ENCODE measurements around the gene ESR1. TPM values are rescaled to one million over a fixed set of nuclear protein-coding genes. Genes with fewer than 3 reads are reported as not detected.

The ESR1 gene
- polyA plus RNA-seq, 1 donor (not counting 4 experiments of a cell fraction or from before 2014, with no cell fraction given) = 0.22 TPM

- H2AFZ ChIP-seq (ENCODE audit: control insufficient read depth, low read length) = no peak overlapping the region
- H3K4me1 ChIP-seq (ENCODE audit: control insufficient read depth, extremely low read depth, insufficient read depth, low read length) = peaks cover 32% of the 10 kb centered on the region
- FAIRE-seq (no peak), DNase-seq (ENCODE audit: low read depth, low spot score) (no peak)
- H3K36me3 ChIP-seq (ENCODE audit: control insufficient read depth in 2 of 2, extremely low read depth in 1 of 2, insufficient read depth in 2 of 2, low read length in 2 of 2) = no peaks in the 10 kb centered on the region
- H3K9me1 ChIP-seq (ENCODE audit: control insufficient read depth, extremely low read depth, insufficient read depth, low read length) = no peaks in the 10 kb centered on the region
- H3K79me2 ChIP-seq (ENCODE audit: control insufficient read depth, insufficient read depth, low read length) = no peaks in the 10 kb centered on the region
- dilution Hi-C loops (cut with MboI; ENCODE audit: extremely low pct_ligation_motif_present, low sequenced_read_pairs) = no loop called here
- no peak overlapping the region for H3K9ac ChIP-seq (ENCODE audit: control insufficient read depth, extremely low read depth, insufficient read depth, low read length)
- no peaks in the 10 kb centered on the region for H3K9me3 ChIP-seq (ENCODE audit: control insufficient read depth, low read depth, low read length)
- TF ChIP-seq CTCF (optimal IDR thresholded peaks at IDR 0.05 in 1 of 3, IDR thresholded peaks at IDR 0.05 in 1 of 3, conservative IDR thresholded peaks at IDR 0.05 in 1 of 3; ENCODE audit: extremely low read depth in 1 of 3, insufficient read depth in 2 of 3, low read length in 3 of 3) = no peak
- TF ChIP-seq EZH2 (IDR thresholded peaks at IDR 0.05; ENCODE audit: low read length) = no peak
- no peak overlapping the region for H3K4me3 ChIP-seq (ENCODE audit: control insufficient read depth in 2 of 3, extremely low read depth in 1 of 3, insufficient read depth in 2 of 3, low read depth in 1 of 3, low read length in 3 of 3)
- no peaks in the 10 kb centered on the region for H3K27me3 ChIP-seq (ENCODE audit: control insufficient read depth, extremely low read depth, insufficient read depth, low read length)
- H3K4me2 ChIP-seq (ENCODE audit: control insufficient read depth, extremely low read depth, insufficient read depth, low read depth, low read length) = no peak overlapping the region
- H4K20me1 ChIP-seq (ENCODE audit: control insufficient read depth, extremely low read depth, insufficient read depth, low read length) = no peaks in the 10 kb centered on the region
- no peak overlapping the region for H3K27ac ChIP-seq (ENCODE audit: control insufficient read depth, insufficient read depth, low read length)
Measured at GRCh38 chr6:152086223-152086873, 278.9 kb downstream of the ESR1 start.

DNA sequence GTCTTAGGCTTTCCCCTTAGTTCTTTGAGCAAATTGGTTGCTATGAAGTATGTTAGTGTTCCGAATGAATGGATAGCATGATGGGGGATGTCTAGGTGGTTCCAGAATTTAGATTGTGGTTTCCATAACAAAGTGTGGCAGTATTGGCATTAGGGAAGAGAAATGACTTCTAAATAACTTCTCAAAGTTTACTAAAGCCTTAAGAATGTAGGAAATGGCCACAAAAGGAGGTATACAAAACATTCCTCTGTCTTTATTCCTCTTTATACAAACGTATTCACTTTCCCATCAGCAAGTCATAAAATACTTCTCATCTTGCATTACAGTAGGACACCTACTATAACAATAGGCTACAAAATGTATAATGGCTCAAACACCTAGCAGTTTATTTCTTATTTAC is 279.6 kb downstream of the ESR1 start:
- Histone ChIP-seq H3K4me2 (ENCODE audit: control insufficient read depth, extremely low read depth, insufficient read depth, low read depth, low read length) (no peak overlapping the region), H3K27me3 (ENCODE audit: control insufficient read depth, extremely low read depth, insufficient read depth, low read length) (no peaks in the 10 kb centered on the region), H3K9me1 (ENCODE audit: control insufficient read depth, extremely low read depth, insufficient read depth, low read length) (no peaks in the 10 kb centered on the region), H2AFZ (ENCODE audit: control insufficient read depth, low read length) (peak overlapping the region; percentile 11), H3K9ac (ENCODE audit: control insufficient read depth, extremely low read depth, insufficient read depth, low read length) (no peak overlapping the region), H3K36me3 (ENCODE audit: control insufficient read depth in 2 of 2, extremely low read depth in 1 of 2, insufficient read depth in 2 of 2, low read length in 2 of 2) (no peaks in the 10 kb centered on the region), H4K20me1 (ENCODE audit: control insufficient read depth, extremely low read depth, insufficient read depth, low read length) (no peaks in the 10 kb centered on the region), H3K4me3 (ENCODE audit: control insufficient read depth in 2 of 3, extremely low read depth in 1 of 3, insufficient read depth in 2 of 3, low read depth in 1 of 3, low read length in 3 of 3) (no peak overlapping the region), H3K9me3 (ENCODE audit: control insufficient read depth, low read depth, low read length) (no peaks in the 10 kb centered on the region), H3K4me1 (ENCODE audit: control insufficient read depth, extremely low read depth, insufficient read depth, low read length) (peaks cover 40% of the 10 kb centered on the region), H3K79me2 (ENCODE audit: control insufficient read depth, insufficient read depth, low read length) (no peaks in the 10 kb centered on the region), H3K27ac (ENCODE audit: control insufficient read depth, insufficient read depth, low read length) (no peak overlapping the region)
- no peak for DNase-seq (ENCODE audit: low read depth, low spot score)
- dilution Hi-C loops (cut with MboI; ENCODE audit: extremely low pct_ligation_motif_present, low sequenced_read_pairs) = no loop called here
- no peak for FAIRE-seq
- no peak for TF ChIP-seq CTCF (optimal IDR thresholded peaks at IDR 0.05 in 1 of 3, IDR thresholded peaks at IDR 0.05 in 1 of 3, conservative IDR thresholded peaks at IDR 0.05 in 1 of 3; ENCODE audit: extremely low read depth in 1 of 3, insufficient read depth in 2 of 3, low read length in 3 of 3)

Measured in keratinocyte (primary cell).